ENCODE data around the gene CNTLN.
"Not testable (repeated sequence)": the region's sequence is repeated elsewhere in the genome, so short reads cannot be mapped to it uniquely, and the experiment has no call there.

Gene CNTLN

DNA sequence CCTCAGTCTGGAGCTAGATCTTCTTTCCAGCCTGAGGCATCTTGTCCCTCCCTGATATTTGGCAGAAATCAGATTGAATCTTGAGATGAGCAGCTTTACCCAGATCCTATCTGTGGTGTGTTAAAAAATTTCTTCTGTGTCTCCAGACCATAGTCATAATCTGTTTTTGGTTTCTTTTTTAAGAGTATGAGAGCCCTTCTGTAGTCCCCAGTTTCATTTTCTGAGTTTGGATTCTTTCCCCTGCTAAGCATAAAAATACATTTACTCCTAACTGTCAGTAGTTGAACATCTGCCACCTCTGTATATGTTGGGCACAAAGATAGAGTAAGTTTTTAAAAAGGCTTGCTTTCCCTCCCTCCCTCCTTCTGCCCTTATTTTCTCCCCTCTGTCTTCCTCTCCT is 137.7 kb downstream of the CNTLN start:
- Histone ChIP-seq H3K27ac (replicated peaks) (no peak overlapping the region), H3K4me3 (replicated peaks; ENCODE audit: insufficient read depth, low read length) (no peak overlapping the region), H3K27me3 (ENCODE audit: insufficient read depth, poor library complexity, severe bottlenecking) (no peaks in the 10 kb centered on the region)
- TF ChIP-seq, protein P1, sequence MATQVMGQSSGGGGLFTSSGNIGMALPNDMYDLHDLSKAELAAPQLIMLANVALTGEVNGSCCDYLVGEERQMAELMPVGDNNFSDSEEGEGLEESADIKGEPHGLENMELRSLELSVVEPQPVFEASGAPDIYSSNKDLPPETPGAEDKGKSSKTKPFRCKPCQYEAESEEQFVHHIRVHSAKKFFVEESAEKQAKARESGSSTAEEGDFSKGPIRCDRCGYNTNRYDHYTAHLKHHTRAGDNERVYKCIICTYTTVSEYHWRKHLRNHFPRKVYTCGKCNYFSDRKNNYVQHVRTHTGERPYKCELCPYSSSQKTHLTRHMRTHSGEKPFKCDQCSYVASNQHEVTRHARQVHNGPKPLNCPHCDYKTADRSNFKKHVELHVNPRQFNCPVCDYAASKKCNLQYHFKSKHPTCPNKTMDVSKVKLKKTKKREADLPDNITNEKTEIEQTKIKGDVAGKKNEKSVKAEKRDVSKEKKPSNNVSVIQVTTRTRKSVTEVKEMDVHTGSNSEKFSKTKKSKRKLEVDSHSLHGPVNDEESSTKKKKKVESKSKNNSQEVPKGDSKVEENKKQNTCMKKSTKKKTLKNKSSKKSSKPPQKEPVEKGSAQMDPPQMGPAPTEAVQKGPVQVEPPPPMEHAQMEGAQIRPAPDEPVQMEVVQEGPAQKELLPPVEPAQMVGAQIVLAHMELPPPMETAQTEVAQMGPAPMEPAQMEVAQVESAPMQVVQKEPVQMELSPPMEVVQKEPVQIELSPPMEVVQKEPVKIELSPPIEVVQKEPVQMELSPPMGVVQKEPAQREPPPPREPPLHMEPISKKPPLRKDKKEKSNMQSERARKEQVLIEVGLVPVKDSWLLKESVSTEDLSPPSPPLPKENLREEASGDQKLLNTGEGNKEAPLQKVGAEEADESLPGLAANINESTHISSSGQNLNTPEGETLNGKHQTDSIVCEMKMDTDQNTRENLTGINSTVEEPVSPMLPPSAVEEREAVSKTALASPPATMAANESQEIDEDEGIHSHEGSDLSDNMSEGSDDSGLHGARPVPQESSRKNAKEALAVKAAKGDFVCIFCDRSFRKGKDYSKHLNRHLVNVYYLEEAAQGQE (IDR thresholded peaks at IDR 0.05; ENCODE audit: insufficient replicate concordance, low read depth) = no peak
- TF ChIP-seq GABPA (IDR thresholded peaks at IDR 0.05; ENCODE audit: low read depth) = no peak
- TF ChIP-seq POLR2AphosphoS5 (IDR thresholded peaks at IDR 0.05; ENCODE audit: low read depth) = no peak
- no peak for TF ChIP-seq SPI1 (IDR thresholded peaks at IDR 0.05; ENCODE audit: borderline replicate concordance, low read depth)
- TF ChIP-seq, protein P2, sequence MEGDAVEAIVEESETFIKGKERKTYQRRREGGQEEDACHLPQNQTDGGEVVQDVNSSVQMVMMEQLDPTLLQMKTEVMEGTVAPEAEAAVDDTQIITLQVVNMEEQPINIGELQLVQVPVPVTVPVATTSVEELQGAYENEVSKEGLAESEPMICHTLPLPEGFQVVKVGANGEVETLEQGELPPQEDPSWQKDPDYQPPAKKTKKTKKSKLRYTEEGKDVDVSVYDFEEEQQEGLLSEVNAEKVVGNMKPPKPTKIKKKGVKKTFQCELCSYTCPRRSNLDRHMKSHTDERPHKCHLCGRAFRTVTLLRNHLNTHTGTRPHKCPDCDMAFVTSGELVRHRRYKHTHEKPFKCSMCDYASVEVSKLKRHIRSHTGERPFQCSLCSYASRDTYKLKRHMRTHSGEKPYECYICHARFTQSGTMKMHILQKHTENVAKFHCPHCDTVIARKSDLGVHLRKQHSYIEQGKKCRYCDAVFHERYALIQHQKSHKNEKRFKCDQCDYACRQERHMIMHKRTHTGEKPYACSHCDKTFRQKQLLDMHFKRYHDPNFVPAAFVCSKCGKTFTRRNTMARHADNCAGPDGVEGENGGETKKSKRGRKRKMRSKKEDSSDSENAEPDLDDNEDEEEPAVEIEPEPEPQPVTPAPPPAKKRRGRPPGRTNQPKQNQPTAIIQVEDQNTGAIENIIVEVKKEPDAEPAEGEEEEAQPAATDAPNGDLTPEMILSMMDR (IDR thresholded peaks at IDR 0.05; ENCODE audit: insufficient read depth, low read length) = no peak
- DNase-seq (ENCODE audit: low read depth in 1 of 2, low spot score in 1 of 2) = no peak

DNA sequence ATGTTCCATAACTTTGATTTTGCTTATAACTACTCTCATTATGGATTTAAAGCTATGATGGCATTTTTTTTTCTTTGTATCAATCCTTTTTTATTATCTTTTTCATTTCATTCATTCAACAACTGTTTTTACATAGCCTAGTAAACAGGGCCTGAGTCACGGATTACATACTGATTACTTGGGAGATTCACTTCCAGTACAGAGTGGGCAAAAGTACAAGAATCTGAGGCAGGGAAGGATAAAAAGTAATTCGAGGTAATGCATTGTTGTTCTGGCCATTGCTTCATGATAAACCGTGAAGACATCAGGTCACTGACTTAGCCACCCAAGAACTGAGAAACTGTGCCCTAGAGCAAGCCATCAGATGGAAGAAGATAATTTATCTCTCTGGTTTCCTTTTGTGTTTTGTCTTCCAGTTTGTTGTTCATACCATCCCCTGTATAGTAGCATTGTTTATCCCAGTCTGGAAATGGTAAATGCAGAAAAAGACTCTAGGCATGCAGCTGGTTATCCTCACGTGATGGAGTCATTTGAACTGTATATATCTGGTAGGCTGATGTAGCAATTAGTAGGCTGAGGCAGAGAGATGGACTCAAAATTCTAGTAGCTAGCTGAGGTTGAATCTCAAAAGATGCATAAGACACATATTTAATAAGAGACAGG is 145.6 kb downstream of the CNTLN start:
- H3K27me3 ChIP-seq (ENCODE audit: insufficient read depth, poor library complexity, severe bottlenecking) = no peaks in the 10 kb centered on the region
- no peak for DNase-seq (ENCODE audit: low read depth in 1 of 2, low spot score in 1 of 2)
- no peak overlapping the region for H3K27ac ChIP-seq (replicated peaks)
- H3K4me3 ChIP-seq (replicated peaks; ENCODE audit: insufficient read depth, low read length) = no peak overlapping the region
- TF ChIP-seq, protein P2 (IDR thresholded peaks at IDR 0.05; ENCODE audit: insufficient read depth, low read length) = no peak
- TF ChIP-seq SPI1 (IDR thresholded peaks at IDR 0.05; ENCODE audit: borderline replicate concordance, low read depth) (no peak), POLR2AphosphoS5 (IDR thresholded peaks at IDR 0.05; ENCODE audit: low read depth) (no peak), GABPA (IDR thresholded peaks at IDR 0.05; ENCODE audit: low read depth) (no peak)
- TF ChIP-seq, protein P1 (IDR thresholded peaks at IDR 0.05; ENCODE audit: insufficient replicate concordance, low read depth) = no peak

DNA sequence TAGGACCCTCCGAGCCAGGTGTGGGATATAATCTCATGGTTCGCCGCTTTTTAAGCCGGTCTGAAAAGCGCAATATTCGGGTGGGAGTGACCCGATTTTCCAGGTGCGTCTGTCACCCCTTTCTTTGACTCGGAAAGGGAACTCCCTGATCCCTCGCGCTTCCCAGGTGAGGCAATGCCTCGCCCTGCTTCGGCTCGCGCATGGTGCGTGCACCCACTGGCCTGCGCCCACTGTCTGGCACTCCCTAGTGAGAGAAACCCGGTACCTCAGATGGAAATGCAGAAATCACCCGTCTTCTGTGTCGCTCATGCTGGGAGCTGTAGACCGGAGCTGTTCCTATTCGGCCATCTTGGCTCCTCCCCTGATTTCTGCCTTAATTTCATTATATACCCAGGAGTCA is 155.8 kb downstream of the CNTLN start:
- not testable (repeated sequence) for H3K4me3 ChIP-seq (replicated peaks; ENCODE audit: insufficient read depth, low read length); H3K27ac ChIP-seq (replicated peaks); H3K27me3 ChIP-seq (ENCODE audit: insufficient read depth, poor library complexity, severe bottlenecking); DNase-seq (ENCODE audit: low read depth in 1 of 2, low spot score in 1 of 2)

DNA sequence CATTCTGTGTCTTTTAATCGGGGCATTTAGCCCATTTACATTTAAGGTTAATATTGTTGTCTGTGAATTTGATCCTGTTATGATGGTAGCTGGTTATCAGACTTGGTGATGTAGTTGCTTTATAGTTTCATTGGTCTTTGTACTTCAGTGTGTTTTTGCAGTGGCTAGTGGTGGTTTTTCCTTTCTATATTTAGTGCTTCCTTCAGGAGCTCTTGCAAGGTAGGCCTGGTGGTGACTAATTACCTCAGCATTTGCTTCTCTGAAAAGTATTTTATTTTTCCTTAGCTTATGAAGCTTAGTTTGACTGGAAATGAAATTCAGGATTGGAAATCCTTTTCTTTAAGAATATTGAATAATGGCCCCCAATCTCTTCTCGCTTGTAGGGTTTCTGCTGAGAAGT is 156.9 kb downstream of the CNTLN start:
- TF ChIP-seq POLR2AphosphoS5 (IDR thresholded peaks at IDR 0.05; ENCODE audit: low read depth) (no peak), GABPA (IDR thresholded peaks at IDR 0.05; ENCODE audit: low read depth) (no peak), SPI1 (IDR thresholded peaks at IDR 0.05; ENCODE audit: borderline replicate concordance, low read depth) (no peak)
- TF ChIP-seq, protein P2 (IDR thresholded peaks at IDR 0.05; ENCODE audit: insufficient read depth, low read length) = no peak
- TF ChIP-seq, protein P1 (IDR thresholded peaks at IDR 0.05; ENCODE audit: insufficient replicate concordance, low read depth) = no peak
- no peaks in the 10 kb centered on the region for H3K27me3 ChIP-seq (ENCODE audit: insufficient read depth, poor library complexity, severe bottlenecking)

More for the DNA sequence above, 156.9 kb downstream of the CNTLN start:
- no peak overlapping the region for H3K27ac ChIP-seq (replicated peaks)
- DNase-seq (ENCODE audit: low read depth in 1 of 2, low spot score in 1 of 2) = no peak
- no peak overlapping the region for H3K4me3 ChIP-seq (replicated peaks; ENCODE audit: insufficient read depth, low read length)
